Measurements from ENCODE around the gene PRKCA.

Gene PRKCA

GRCh38 chr17:66786107-66786506, 483.7 kb downstream of the PRKCA start:
- no peak for TF ChIP-seq EP300 (IDR thresholded peaks at IDR 0.05; ENCODE audit: borderline replicate concordance)
- no peak for TF ChIP-seq USF1 (IDR thresholded peaks at IDR 0.05)
- no peak for TF ChIP-seq CEBPB (IDR thresholded peaks at IDR 0.05)
- TF ChIP-seq TAF1 (IDR thresholded peaks at IDR 0.05; ENCODE audit: low read depth), result no peak

GRCh38 chr17:66787914-66788313, 485.5 kb downstream of the PRKCA start:
- TF ChIP-seq CEBPB (IDR thresholded peaks at IDR 0.05) (no peak), EP300 (IDR thresholded peaks at IDR 0.05; ENCODE audit: borderline replicate concordance) (no peak), TEAD4 (IDR thresholded peaks at IDR 0.05) (no peak), MAX (IDR thresholded peaks at IDR 0.05) (no peak), RAD21 (IDR thresholded peaks at IDR 0.05; ENCODE audit: low read depth) (no peak), TAF1 (IDR thresholded peaks at IDR 0.05; ENCODE audit: low read depth) (no peak), USF1 (IDR thresholded peaks at IDR 0.05) (no peak), EGR1 (IDR thresholded peaks at IDR 0.05) (no peak), TCF12 (IDR thresholded peaks at IDR 0.05; ENCODE audit: low read depth) (no peak), YY1 (IDR thresholded peaks at IDR 0.05; ENCODE audit: low read depth) (no peak)

- TF ChIP-seq TEAD4 (IDR thresholded peaks at IDR 0.05) (no peak), RAD21 (IDR thresholded peaks at IDR 0.05; ENCODE audit: low read depth) (no peak), ZBTB7A (IDR thresholded peaks at IDR 0.05; ENCODE audit: low read depth) (no peak), CEBPB (IDR thresholded peaks at IDR 0.05) (no peak), REST (IDR thresholded peaks at IDR 0.05; ENCODE audit: low read depth) (no peak), MAX (IDR thresholded peaks at IDR 0.05) (no peak), USF1 (IDR thresholded peaks at IDR 0.05) (no peak)
Measured at GRCh38 chr17:66789093-66789492, 486.7 kb downstream of the PRKCA start.

GRCh38 chr17:66789961-66790437, 487.6 kb downstream of the PRKCA start:
- no peak for TF ChIP-seq CEBPB (IDR thresholded peaks at IDR 0.05)

GRCh38 chr17:66790501-66791061, 488.2 kb downstream of the PRKCA start:
- TF ChIP-seq REST (IDR thresholded peaks at IDR 0.05; ENCODE audit: low read depth) (no peak), RAD21 (IDR thresholded peaks at IDR 0.05; ENCODE audit: low read depth) (no peak), ZBTB7A (IDR thresholded peaks at IDR 0.05; ENCODE audit: low read depth) (no peak), TAF1 (IDR thresholded peaks at IDR 0.05; ENCODE audit: low read depth) (no peak), CEBPB (IDR thresholded peaks at IDR 0.05) (no peak), EP300 (IDR thresholded peaks at IDR 0.05; ENCODE audit: borderline replicate concordance) (no peak), FOXM1 (IDR thresholded peaks at IDR 0.05; ENCODE audit: borderline replicate concordance, low read depth) (no peak), EGR1 (IDR thresholded peaks at IDR 0.05) (no peak), CREB1 (IDR thresholded peaks at IDR 0.05; ENCODE audit: low read depth) (no peak)

GRCh38 chr17:66791347-66791746, 488.9 kb downstream of the PRKCA start:
- no peak for TF ChIP-seq ZBTB7A (IDR thresholded peaks at IDR 0.05; ENCODE audit: low read depth)
- TF ChIP-seq FOXM1 (IDR thresholded peaks at IDR 0.05; ENCODE audit: borderline replicate concordance, low read depth), result no peak
- TF ChIP-seq YY1 (IDR thresholded peaks at IDR 0.05; ENCODE audit: low read depth), result no peak
- TF ChIP-seq NFIC (IDR thresholded peaks at IDR 0.05), result no peak
- TF ChIP-seq TCF12 (IDR thresholded peaks at IDR 0.05; ENCODE audit: low read depth), result no peak
- no peak for TF ChIP-seq CREB1 (IDR thresholded peaks at IDR 0.05; ENCODE audit: low read depth)
- no peak for TF ChIP-seq USF1 (IDR thresholded peaks at IDR 0.05)
- TF ChIP-seq TAF1 (IDR thresholded peaks at IDR 0.05; ENCODE audit: low read depth), result no peak
- no peak for TF ChIP-seq CEBPB (IDR thresholded peaks at IDR 0.05)
- TF ChIP-seq EP300 (IDR thresholded peaks at IDR 0.05; ENCODE audit: borderline replicate concordance), result no peak
